Measurements from ENCODE around the gene TBC1D22A. TPM values are rescaled to one million over a fixed set of nuclear protein-coding genes. Genes with fewer than 3 reads are reported as not detected.

Gene TBC1D22A
- total RNA-seq, 4 donors from 2014 or later, result 31.2 to 111 (median 41.8) TPM

- 84 to 86% methylated on average over 3 to 13 of the region's 13 CpGs for WGBS, 2 donors (ENCODE audit: low coverage in 1 of 2)
- DNase-seq, result no peak
- no peaks in the 10 kb centered on the region for H3K4me1 ChIP-seq
Observed at GRCh38 chr22:47071807-47072641, 309.6 kb downstream of the TBC1D22A start.

GRCh38 chr22:47072642-47072967, 310.2 kb downstream of the TBC1D22A start:
- peaks cover 0 to 5% (median 0%) of the 10 kb centered on the region in 4 donors for H3K36me3 ChIP-seq
- no peak overlapping the region for H3K27ac ChIP-seq
- peaks cover 4 to 7% of the 10 kb centered on the region in 2 donors for H3K9me3 ChIP-seq
- in situ Hi-C loops (cut with MboI; ENCODE audit: low pct_ligation_motif_present in 1 of 4, low pct_unique_long_range_greater_than_20kb in 1 of 4, low sequenced_read_pairs in 3 of 4) (no loop called here), intact Hi-C loops (cut with DNase I; ENCODE audit: low total_unique reads) (no loop called here)
- no peaks in the 10 kb centered on the region for H3K4me1 ChIP-seq
- 92% methylated on average over 7 of the region's 7 CpGs; no CpG with 5 or more reads in 1 of the 2 donors for WGBS, 2 donors (ENCODE audit: low coverage in 1 of 2)
- no peaks in the 10 kb centered on the region for H3K27me3 ChIP-seq
- H3K4me3 ChIP-seq, result no peak overlapping the region
- TF ChIP-seq POLR2A (IDR thresholded peaks at IDR 0.05) (no peak), POLR2AphosphoS5 (IDR thresholded peaks at IDR 0.05) (no peak), EP300 (IDR thresholded peaks at IDR 0.05; ENCODE audit: low read depth) (no peak)
- TF ChIP-seq, protein P1, sequence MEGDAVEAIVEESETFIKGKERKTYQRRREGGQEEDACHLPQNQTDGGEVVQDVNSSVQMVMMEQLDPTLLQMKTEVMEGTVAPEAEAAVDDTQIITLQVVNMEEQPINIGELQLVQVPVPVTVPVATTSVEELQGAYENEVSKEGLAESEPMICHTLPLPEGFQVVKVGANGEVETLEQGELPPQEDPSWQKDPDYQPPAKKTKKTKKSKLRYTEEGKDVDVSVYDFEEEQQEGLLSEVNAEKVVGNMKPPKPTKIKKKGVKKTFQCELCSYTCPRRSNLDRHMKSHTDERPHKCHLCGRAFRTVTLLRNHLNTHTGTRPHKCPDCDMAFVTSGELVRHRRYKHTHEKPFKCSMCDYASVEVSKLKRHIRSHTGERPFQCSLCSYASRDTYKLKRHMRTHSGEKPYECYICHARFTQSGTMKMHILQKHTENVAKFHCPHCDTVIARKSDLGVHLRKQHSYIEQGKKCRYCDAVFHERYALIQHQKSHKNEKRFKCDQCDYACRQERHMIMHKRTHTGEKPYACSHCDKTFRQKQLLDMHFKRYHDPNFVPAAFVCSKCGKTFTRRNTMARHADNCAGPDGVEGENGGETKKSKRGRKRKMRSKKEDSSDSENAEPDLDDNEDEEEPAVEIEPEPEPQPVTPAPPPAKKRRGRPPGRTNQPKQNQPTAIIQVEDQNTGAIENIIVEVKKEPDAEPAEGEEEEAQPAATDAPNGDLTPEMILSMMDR (IDR thresholded peaks at IDR 0.05), result no peak
- DNase-seq, result no peak

More at GRCh38 chr22:47071807-47072641, 309.6 kb downstream of the TBC1D22A start:
- Histone ChIP-seq H3K27ac (no peak overlapping the region), H3K4me3 (no peak overlapping the region), H3K36me3 (peaks cover 0 to 5% (median 0%) of the 10 kb centered on the region in 4 donors), H3K27me3 (no peaks in the 10 kb centered on the region), H3K9me3 (peaks cover 4 to 7% of the 10 kb centered on the region in 2 donors)
- intact Hi-C loops (cut with DNase I; ENCODE audit: low total_unique reads), result no loop called here
- in situ Hi-C loops (cut with MboI; ENCODE audit: low pct_ligation_motif_present in 1 of 4, low pct_unique_long_range_greater_than_20kb in 1 of 4, low sequenced_read_pairs in 3 of 4), result no loop called here
- no peak for TF ChIP-seq EP300 (IDR thresholded peaks at IDR 0.05; ENCODE audit: low read depth)
- no peak for TF ChIP-seq POLR2A (IDR thresholded peaks at IDR 0.05)
- TF ChIP-seq, protein P1 (IDR thresholded peaks at IDR 0.05), result no peak
- no peak for TF ChIP-seq POLR2AphosphoS5 (IDR thresholded peaks at IDR 0.05)

GRCh38 chr22:47073075-47073474, 310.6 kb downstream of the TBC1D22A start:
- TF ChIP-seq POLR2AphosphoS5 (IDR thresholded peaks at IDR 0.05) (no peak), POLR2A (IDR thresholded peaks at IDR 0.05) (no peak), EP300 (IDR thresholded peaks at IDR 0.05; ENCODE audit: low read depth) (no peak)
- TF ChIP-seq, protein P1 (IDR thresholded peaks at IDR 0.05), result no peak
- peaks cover 0 to 5% (median 0%) of the 10 kb centered on the region in 4 donors for H3K36me3 ChIP-seq
- H3K4me1 ChIP-seq, result no peaks in the 10 kb centered on the region
- WGBS, 2 donors (ENCODE audit: low coverage in 1 of 2), result 92 to 94% methylated on average over 7 of the region's 7 CpGs
- no peak overlapping the region for H3K4me3 ChIP-seq
- H3K9me3 ChIP-seq, result peaks cover 4 to 7% of the 10 kb centered on the region in 2 donors
- no peak for DNase-seq
- intact Hi-C loops (cut with DNase I; ENCODE audit: low total_unique reads), result no loop called here
- in situ Hi-C loops (cut with MboI; ENCODE audit: low pct_ligation_motif_present in 1 of 4, low pct_unique_long_range_greater_than_20kb in 1 of 4, low sequenced_read_pairs in 3 of 4), result no loop called here
- H3K27me3 ChIP-seq, result no peaks in the 10 kb centered on the region
- H3K27ac ChIP-seq, result no peak overlapping the region

DNA sequence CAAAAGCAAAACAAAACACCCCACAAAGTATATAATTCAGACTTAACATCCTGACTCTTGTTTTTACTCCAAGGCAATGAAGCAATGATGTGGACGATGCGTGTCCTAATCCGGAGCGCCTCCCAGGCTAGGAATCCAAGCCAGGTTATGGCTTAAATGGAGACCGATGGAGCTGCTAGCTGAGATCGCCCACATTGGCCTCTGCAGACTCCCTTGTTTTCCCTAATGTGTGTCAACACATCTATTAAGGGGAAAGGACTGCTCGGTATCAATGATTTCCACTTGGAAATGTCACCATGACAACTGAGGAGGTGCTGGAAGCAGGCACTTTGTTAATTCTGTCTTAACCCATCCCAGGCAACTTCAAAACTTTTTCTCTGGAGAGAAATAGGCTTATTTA, 311.7 kb downstream of the TBC1D22A start:
- Histone ChIP-seq H3K4me1 (no peaks in the 10 kb centered on the region), H3K36me3 (peaks cover 0 to 5% (median 0%) of the 10 kb centered on the region in 4 donors), H3K27me3 (no peaks in the 10 kb centered on the region), H3K9me3 (peaks cover 4 to 7% of the 10 kb centered on the region in 2 donors), H3K27ac (no peak overlapping the region), H3K4me3 (no peak overlapping the region)
- 89% methylated on average over 7 of the region's 7 CpGs; no CpG with 5 or more reads in 1 of the 2 donors for WGBS, 2 donors (ENCODE audit: low coverage in 1 of 2)
- no peak for TF ChIP-seq EP300 (IDR thresholded peaks at IDR 0.05; ENCODE audit: low read depth)
- no peak for TF ChIP-seq POLR2A (IDR thresholded peaks at IDR 0.05)
- TF ChIP-seq, protein P1 (IDR thresholded peaks at IDR 0.05), result no peak
- TF ChIP-seq POLR2AphosphoS5 (IDR thresholded peaks at IDR 0.05), result no peak
- no peak for DNase-seq
- intact Hi-C loops (cut with DNase I; ENCODE audit: low total_unique reads), result no loop called here
- in situ Hi-C loops (cut with MboI; ENCODE audit: low pct_ligation_motif_present in 1 of 4, low pct_unique_long_range_greater_than_20kb in 1 of 4, low sequenced_read_pairs in 3 of 4), result no loop called here

All from transverse colon (tissue), 4 donors.